ENCODE measurements around the gene DMPK. TPM values are rescaled to one million over a fixed set of nuclear protein-coding genes. Genes with fewer than 3 reads are reported as not detected.

The DMPK gene
- total RNA-seq, 1 experiment from 2014 or later: 22.4 TPM

Other genes starting within 250 kb of the DMPK start
- gene OPA3, start 197.7 kb downstream of the DMPK start, total RNA-seq (2014; rRNA removed; shearing (Covaris generic)): 6.3 and 14.4 TPM in 2 replicates
- gene GPR4, start 180.3 kb downstream of the DMPK start, total RNA-seq (2014; rRNA removed; shearing (Covaris generic)): 0.14 TPM in 1 of 2 replicates, not detected in the other
- 34.5 and 52.9 TPM in 2 replicates for gene EML2, start 143.1 kb downstream of the DMPK start, total RNA-seq (2014; rRNA removed; shearing (Covaris generic))
- gene GIPR, start 114.3 kb downstream of the DMPK start, total RNA-seq (2014; rRNA removed; shearing (Covaris generic)): 4.2 and 8.0 TPM in 2 replicates
- 394 and 514 TPM in 2 replicates for gene SNRPD2, start 90.5 kb downstream of the DMPK start, total RNA-seq (2014; rRNA removed; shearing (Covaris generic))
- 28.5 and 32.9 TPM in 2 replicates for gene QPCTL, start 89.8 kb downstream of the DMPK start, total RNA-seq (2014; rRNA removed; shearing (Covaris generic))
- gene FBXO46, start 51.6 kb downstream of the DMPK start, total RNA-seq (2014; rRNA removed; shearing (Covaris generic)): 15.1 and 29.5 TPM in 2 replicates
- gene MEIOSIN, start 49.1 kb downstream of the DMPK start, total RNA-seq (2014; rRNA removed; shearing (Covaris generic)): not detected in 2 replicates
- gene SIX5, start 13.2 kb downstream of the DMPK start, total RNA-seq (2014; rRNA removed; shearing (Covaris generic)): 22.1 and 27.9 TPM in 2 replicates
- 20.5 and 28.6 TPM in 2 replicates for gene DMWD, start 10.4 kb upstream of the DMPK start, total RNA-seq (2014; rRNA removed; shearing (Covaris generic))
- 0.12 TPM in 1 of 2 replicates, not detected in the other for gene RSPH6A, start 32.8 kb upstream of the DMPK start, total RNA-seq (2014; rRNA removed; shearing (Covaris generic))
- 131 and 136 TPM in 2 replicates for gene SYMPK, start 80.7 kb upstream of the DMPK start, total RNA-seq (2014; rRNA removed; shearing (Covaris generic))
- gene FOXA3, start 81.8 kb upstream of the DMPK start, total RNA-seq (2014; rRNA removed; shearing (Covaris generic)): 4.5 and 5.5 TPM in 2 replicates
- gene IRF2BP1, start 103.7 kb upstream of the DMPK start, total RNA-seq (2014; rRNA removed; shearing (Covaris generic)): 38.3 and 43.4 TPM in 2 replicates
- 0.12 and 1.9 TPM in 2 replicates for gene MYPOP, start 120.1 kb upstream of the DMPK start, total RNA-seq (2014; rRNA removed; shearing (Covaris generic))
- gene NANOS2, start 132.3 kb upstream of the DMPK start, total RNA-seq (2014; rRNA removed; shearing (Covaris generic)): 0.07 TPM in 1 of 2 replicates, not detected in the other
- gene NOVA2, start 191.4 kb upstream of the DMPK start, total RNA-seq (2014; rRNA removed; shearing (Covaris generic)): not detected in 2 replicates
- 6.6 and 9.5 TPM in 2 replicates for gene CCDC61, start 213.0 kb upstream of the DMPK start, total RNA-seq (2014; rRNA removed; shearing (Covaris generic))
- not detected in 2 replicates for gene PGLYRP1, start 240.6 kb upstream of the DMPK start, total RNA-seq (2014; rRNA removed; shearing (Covaris generic))